ENCODE measurements around the gene HLTF.

- TF ChIP-seq JUNB (IDR thresholded peaks at IDR 0.05; ENCODE audit: unreplicated experiment) (no peak), ZNF331 (CRISPR knock-in tag; IDR thresholded peaks at IDR 0.05; ENCODE audit: low read depth) (no peak), POLR2AphosphoS5 (IDR thresholded peaks at IDR 0.05; ENCODE audit: low read depth) (no peak), REST (IDR thresholded peaks at IDR 0.05; ENCODE audit: unreplicated experiment) (no peak), EZH2 (IDR thresholded peaks at IDR 0.05; ENCODE audit: low read depth, unreplicated experiment) (no peak), EZH2phosphoT487 (IDR thresholded peaks at IDR 0.05; ENCODE audit: unreplicated experiment) (no peak), CREB1 (CRISPR knock-in tag; IDR thresholded peaks at IDR 0.05; ENCODE audit: low read depth) (no peak)
- TF ChIP-seq, protein P1, sequence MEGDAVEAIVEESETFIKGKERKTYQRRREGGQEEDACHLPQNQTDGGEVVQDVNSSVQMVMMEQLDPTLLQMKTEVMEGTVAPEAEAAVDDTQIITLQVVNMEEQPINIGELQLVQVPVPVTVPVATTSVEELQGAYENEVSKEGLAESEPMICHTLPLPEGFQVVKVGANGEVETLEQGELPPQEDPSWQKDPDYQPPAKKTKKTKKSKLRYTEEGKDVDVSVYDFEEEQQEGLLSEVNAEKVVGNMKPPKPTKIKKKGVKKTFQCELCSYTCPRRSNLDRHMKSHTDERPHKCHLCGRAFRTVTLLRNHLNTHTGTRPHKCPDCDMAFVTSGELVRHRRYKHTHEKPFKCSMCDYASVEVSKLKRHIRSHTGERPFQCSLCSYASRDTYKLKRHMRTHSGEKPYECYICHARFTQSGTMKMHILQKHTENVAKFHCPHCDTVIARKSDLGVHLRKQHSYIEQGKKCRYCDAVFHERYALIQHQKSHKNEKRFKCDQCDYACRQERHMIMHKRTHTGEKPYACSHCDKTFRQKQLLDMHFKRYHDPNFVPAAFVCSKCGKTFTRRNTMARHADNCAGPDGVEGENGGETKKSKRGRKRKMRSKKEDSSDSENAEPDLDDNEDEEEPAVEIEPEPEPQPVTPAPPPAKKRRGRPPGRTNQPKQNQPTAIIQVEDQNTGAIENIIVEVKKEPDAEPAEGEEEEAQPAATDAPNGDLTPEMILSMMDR (conservative IDR thresholded peaks at IDR 0.05; ENCODE audit: low read depth in 2 of 2), result no peak
Observed at GRCh38 chr3:148992635-148993255, 93.6 kb downstream of the HLTF start.

All from GM23338 (cell line).